ENCODE data around the gene TSC22D2.

- TF ChIP-seq MYC (IDR thresholded peaks at IDR 0.05; ENCODE audit: low read depth, low read length) (no peak), CTCF (IDR thresholded peaks at IDR 0.05; ENCODE audit: extremely low read depth in 1 of 2, insufficient read depth in 1 of 2, low read depth in 1 of 2, low read length in 2 of 2) (no peak), EZH2 (IDR thresholded peaks at IDR 0.05; ENCODE audit: borderline replicate concordance, low read depth, low read length, severe bottlenecking) (no peak), POLR2A (IDR thresholded peaks at IDR 0.05; ENCODE audit: low read depth, low read length) (no peak), JUN (IDR thresholded peaks at IDR 0.05; ENCODE audit: borderline replicate concordance, insufficient read depth, insufficient read length, low read depth) (peak; percentile 80), POLR2AphosphoS5 (IDR thresholded peaks at IDR 0.05; ENCODE audit: insufficient read depth, low read depth, low read length) (no peak), MAX (IDR thresholded peaks at IDR 0.05; ENCODE audit: insufficient read depth, insufficient read length) (no peak), FOS (IDR thresholded peaks at IDR 0.05; ENCODE audit: borderline replicate concordance, insufficient read depth, low read length) (peak; percentile 77), GATA2 (IDR thresholded peaks at IDR 0.05; ENCODE audit: insufficient read depth, insufficient read length, low read depth, low read length) (peak; percentile 84)
Observed at GRCh38 chr3:150449169-150449721, 41.1 kb downstream of the TSC22D2 start.

Measured in endothelial cell of umbilical vein (primary cell).